ENCODE measurements around the gene BDP1.

GRCh38 chr5:71597001-71597400 lies 141.6 kb downstream of the BDP1 start:
- TF ChIP-seq CTCF (IDR thresholded peaks at IDR 0.05 in 2 of 3, conservative IDR thresholded peaks at IDR 0.05 in 1 of 3; ENCODE audit: borderline replicate concordance in 1 of 3, insufficient read depth in 1 of 3, low read depth in 2 of 3, low read length in 2 of 3): no peak
- TF ChIP-seq POLR2AphosphoS5 (IDR thresholded peaks at IDR 0.05; ENCODE audit: low read depth, low read length): no peak
- no peak for TF ChIP-seq POLR2A (IDR thresholded peaks at IDR 0.05; ENCODE audit: borderline replicate concordance, extremely low read depth, insufficient read depth, insufficient read length)
- TF ChIP-seq YY1 (IDR thresholded peaks at IDR 0.05; ENCODE audit: extremely low read depth, insufficient replicate concordance, low read depth, low read length): no peak
